H9 (cell line): ENCODE data around the gene MX1. TPM values are rescaled to one million over a fixed set of nuclear protein-coding genes. Genes with fewer than 3 reads are reported as not detected.

ENCODE experiments used
- DNase-seq: peaks from one replicate; pipeline ENCODE4 v3.0.0-alpha.2; 2017
- H2AFZ ChIP-seq: one replicate; pipeline ENCODE4 v1.6.1; 2013; ENCODE audit warnings: mild to moderate bottlenecking, low read length, control low read depth, moderate library complexity
- H2AK5ac ChIP-seq: 2 replicates; pipeline ENCODE4 v1.6.1; 2013; ENCODE audit warnings: low read length, control low read depth, mixed read lengths; ENCODE audit not compliant: insufficient read length
- H2BK120ac ChIP-seq: one replicate; pipeline ENCODE4 v1.6.1; 2013; ENCODE audit warnings: low read depth, mild to moderate bottlenecking, low read length, control low read depth, inconsistent platforms; ENCODE audit not compliant: poor library complexity, severe bottlenecking
- H2BK12ac ChIP-seq: 2 replicates; pipeline ENCODE4 v1.6.1; 2013; ENCODE audit warnings: low read length, control low read depth, mixed read lengths, low read depth; ENCODE audit not compliant: insufficient read length
- H2BK15ac ChIP-seq: 2 replicates; pipeline ENCODE4 v1.6.1; 2013; ENCODE audit warnings: low read depth, low read length, control low read depth
- H2BK20ac ChIP-seq: one replicate; pipeline ENCODE4 v1.6.1; 2013; ENCODE audit warnings: low read depth, mild to moderate bottlenecking, low read length, control low read depth, inconsistent platforms; ENCODE audit not compliant: poor library complexity, severe bottlenecking
- H2BK5ac ChIP-seq: 2 replicates; pipeline ENCODE4 v1.6.1; 2013; ENCODE audit warnings: low read length, control low read depth, mixed read lengths; ENCODE audit not compliant: insufficient read length
- H3K14ac ChIP-seq: 2 replicates; pipeline ENCODE4 v1.6.1; 2013; ENCODE audit warnings: low read length, control low read depth; ENCODE audit not compliant: insufficient read depth
- H3K18ac ChIP-seq: 2 replicates; pipeline ENCODE4 v1.6.1; 2013; ENCODE audit warnings: low read depth, mild to moderate bottlenecking, mixed read lengths, low read length, control low read depth; ENCODE audit not compliant: insufficient read length
- H3K23ac ChIP-seq: 2 replicates; pipeline ENCODE4 v1.6.1; 2013; ENCODE audit warnings: low read length, control low read depth, mixed read lengths, low read depth; ENCODE audit not compliant: insufficient read length
- H3K23me2 ChIP-seq: 2 replicates; pipeline ENCODE4 v1.6.1; 2013; ENCODE audit warnings: low read depth, mild to moderate bottlenecking, mixed read lengths, low read length, control low read depth; ENCODE audit not compliant: insufficient read length, poor library complexity, severe bottlenecking
- H3K27ac ChIP-seq: 2 replicates; pipeline ENCODE4 v1.5.1; 2013; ENCODE audit warnings: low read length, control low read depth, mixed read lengths, low read depth; ENCODE audit not compliant: insufficient read length
- H3K27me3 ChIP-seq: 2 replicates; pipeline ENCODE4 v1.6.1; 2013; ENCODE audit warnings: low read length, control low read depth, inconsistent platforms; ENCODE audit not compliant: insufficient read depth
- H3K4ac ChIP-seq: 2 replicates; pipeline ENCODE4 v1.6.1; 2013; ENCODE audit warnings: low read depth, mild to moderate bottlenecking, control low read depth, inconsistent platforms, low read length, moderate library complexity
- H3K4me1 ChIP-seq: 2 replicates; pipeline ENCODE4 v1.6.1; 2013; ENCODE audit warnings: low read length, control low read depth, inconsistent platforms; ENCODE audit not compliant: insufficient read depth
- H3K4me2 ChIP-seq: 2 replicates; pipeline ENCODE4 v1.6.1; 2013; ENCODE audit warnings: low read length, control low read depth, mixed read lengths; ENCODE audit not compliant: insufficient read length, insufficient read depth
- H3K56ac ChIP-seq: 2 replicates; pipeline ENCODE4 v1.6.1; 2013; ENCODE audit warnings: low read depth, mild to moderate bottlenecking, mixed read lengths, low read length, control low read depth; ENCODE audit not compliant: insufficient read length
- H3K79me1 ChIP-seq: 2 replicates; pipeline ENCODE4 v1.6.1; 2013; ENCODE audit warnings: low read depth, mild to moderate bottlenecking, moderate library complexity, low read length, control low read depth, inconsistent platforms; ENCODE audit not compliant: insufficient read depth, poor library complexity, severe bottlenecking
- H3K79me2 ChIP-seq: 2 replicates; pipeline ENCODE4 v1.6.1; 2013; ENCODE audit warnings: low read length, control low read depth, inconsistent platforms; ENCODE audit not compliant: insufficient read depth
- H3K9ac ChIP-seq: 2 replicates; pipeline ENCODE4 v1.6.1; 2013; ENCODE audit warnings: low read length, control low read depth, mixed read lengths; ENCODE audit not compliant: insufficient read length; ENCODE audit errors: extremely low read depth
- H3K9me3 ChIP-seq: one replicate; pipeline ENCODE4 v1.6.1; 2013; ENCODE audit warnings: low read depth, low read length, inconsistent platforms; ENCODE audit not compliant: control insufficient read depth
- H3T11ph ChIP-seq: one replicate; pipeline ENCODE4 v1.6.1; 2013; ENCODE audit warnings: mild to moderate bottlenecking, low read length, control low read depth, inconsistent platforms
- H4K20me1 ChIP-seq: one replicate; pipeline ENCODE4 v1.6.1; 2013; ENCODE audit not compliant: control insufficient read depth, insufficient read length, insufficient read depth
- H4K5ac ChIP-seq: 2 replicates; pipeline ENCODE4 v1.6.1; 2013; ENCODE audit warnings: low read depth, mild to moderate bottlenecking, mixed read lengths, low read length, control low read depth; ENCODE audit not compliant: insufficient read length
- H4K8ac ChIP-seq: replicated peaks from 2 replicates; pipeline ENCODE4 v1.6.1; 2013; ENCODE audit warnings: low read length, control low read depth, mixed read lengths, low read depth; ENCODE audit not compliant: insufficient read length
- H4K91ac ChIP-seq: 2 replicates; pipeline ENCODE4 v1.6.1; 2013; ENCODE audit warnings: low read depth, mild to moderate bottlenecking, moderate library complexity, mixed read lengths, low read length, control low read depth; ENCODE audit not compliant: insufficient read length
- H3K27ac Mint-ChIP-seq, 3 experiments: 2 replicates in 2 of 3; 3 replicates in 1 of 3; pipeline ENCODE4 v1.8.0; 2020 to 2021; ENCODE audit warnings: mixed read lengths in 3 of 3, mild to moderate bottlenecking in 1 of 3, moderate library complexity in 1 of 3
- H3K27me3 Mint-ChIP-seq: 2 replicates; pipeline ENCODE4 v1.8.0; 2021; ENCODE audit warnings: low read depth, mild to moderate bottlenecking, moderate library complexity, mixed read lengths
- H3K36me3 Mint-ChIP-seq, 3 experiments: 2 replicates in 2 of 3; 3 replicates in 1 of 3; pipeline ENCODE4 v1.8.0; 2020 to 2021; ENCODE audit warnings: low read depth in 3 of 3, mixed read lengths in 3 of 3; ENCODE audit not compliant: insufficient read depth in 1 of 3
- H3K4me1 Mint-ChIP-seq, 2 experiments: 2 replicates each; pipeline ENCODE4 v1.8.0; 2020; ENCODE audit warnings: mixed read lengths in 2 of 2
- H3K4me3 Mint-ChIP-seq, 2 experiments: 2 replicates in 1 of 2; 3 replicates in 1 of 2; pipeline ENCODE4 v1.8.0; 2020 to 2021; ENCODE audit warnings: mild to moderate bottlenecking in 2 of 2, mixed read lengths in 2 of 2, moderate library complexity in 1 of 2
- H3K9me3 Mint-ChIP-seq, 2 experiments: 2 replicates in 1 of 2; 3 replicates in 1 of 2; pipeline ENCODE4 v1.8.0; 2020; ENCODE audit warnings: mild to moderate bottlenecking in 2 of 2, mixed read lengths in 2 of 2, moderate library complexity in 1 of 2
- WGBS: extraction: QIAGEN DNeasy Blood & Tissue Kit; methylation state at CpG from one replicate; pipeline ENCODE4 v1.1.7; 2013; ENCODE audit warnings: missing lambda C conversion rate, low lambda C conversion rate, mixed read lengths; ENCODE audit not compliant: insufficient read length; ENCODE audit errors: extremely low coverage; 5-methylcytosine and 5-hydroxymethylcytosine counted together
- total RNA-seq: library from RNA; stranded (reverse); gene quantifications from 2 replicates; pipeline ENCODE4 v1.2.1, GENCODE V29; 2021
- TF ChIP-seq, protein P1 (sequence below): fragments of 200-600 bp; sonication (generic); conservative IDR thresholded peaks from 3 replicates; pipeline ENCODE4 v1.8.0; 2021; ENCODE audit warnings: antibody characterized with exemption, mild to moderate bottlenecking

Gene MX1
- total RNA-seq, 1 experiment from 2014 or later = 6.3 TPM

DNA sequence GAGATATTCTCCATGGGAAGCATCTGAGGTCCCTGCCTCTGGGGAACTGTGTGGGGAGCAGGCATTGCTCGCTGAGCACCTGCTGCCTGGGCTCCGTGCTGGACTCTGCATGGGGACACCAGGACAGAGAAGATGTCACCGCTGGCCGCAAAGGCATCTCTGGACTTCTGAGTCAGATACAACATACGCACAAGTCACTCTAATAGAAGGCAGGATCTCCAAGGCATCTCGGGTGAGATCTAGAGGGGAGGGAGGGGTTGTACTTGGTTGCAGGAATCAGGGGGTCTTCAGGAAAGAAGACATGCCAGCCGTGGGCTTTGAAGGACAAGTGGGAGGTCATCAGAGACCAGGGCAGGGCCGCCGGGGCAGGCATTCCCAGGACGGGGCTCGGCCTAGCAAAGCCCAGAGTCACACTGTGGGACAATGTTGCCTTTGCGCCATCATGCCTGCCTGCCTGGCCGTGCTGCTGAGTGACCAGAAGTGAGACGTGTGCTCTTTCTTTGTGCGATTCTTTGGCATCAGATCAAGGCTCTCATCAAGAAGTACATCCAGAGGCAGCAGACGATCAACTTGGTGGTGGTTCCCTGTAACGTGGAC, 35.9 kb upstream of the MX1 start:
- no peak overlapping the region for H3K18ac ChIP-seq
- H3K23ac ChIP-seq = no peak overlapping the region
- no peak for DNase-seq
- H3K27me3 ChIP-seq = no peaks in the 10 kb centered on the region
- H4K8ac ChIP-seq = no peak overlapping the region
- WGBS = no CpG with 5 or more reads among the region's 17 CpGs
- H4K91ac ChIP-seq = no peak overlapping the region
- H2BK20ac ChIP-seq = no peak overlapping the region
- no peak overlapping the region for H2BK5ac ChIP-seq
- no peak overlapping the region for H3K56ac ChIP-seq
- H3K14ac ChIP-seq = no peak overlapping the region
- H3K9ac ChIP-seq = no peak overlapping the region
- H3K4me2 ChIP-seq = no peak overlapping the region
- TF ChIP-seq, protein P1, sequence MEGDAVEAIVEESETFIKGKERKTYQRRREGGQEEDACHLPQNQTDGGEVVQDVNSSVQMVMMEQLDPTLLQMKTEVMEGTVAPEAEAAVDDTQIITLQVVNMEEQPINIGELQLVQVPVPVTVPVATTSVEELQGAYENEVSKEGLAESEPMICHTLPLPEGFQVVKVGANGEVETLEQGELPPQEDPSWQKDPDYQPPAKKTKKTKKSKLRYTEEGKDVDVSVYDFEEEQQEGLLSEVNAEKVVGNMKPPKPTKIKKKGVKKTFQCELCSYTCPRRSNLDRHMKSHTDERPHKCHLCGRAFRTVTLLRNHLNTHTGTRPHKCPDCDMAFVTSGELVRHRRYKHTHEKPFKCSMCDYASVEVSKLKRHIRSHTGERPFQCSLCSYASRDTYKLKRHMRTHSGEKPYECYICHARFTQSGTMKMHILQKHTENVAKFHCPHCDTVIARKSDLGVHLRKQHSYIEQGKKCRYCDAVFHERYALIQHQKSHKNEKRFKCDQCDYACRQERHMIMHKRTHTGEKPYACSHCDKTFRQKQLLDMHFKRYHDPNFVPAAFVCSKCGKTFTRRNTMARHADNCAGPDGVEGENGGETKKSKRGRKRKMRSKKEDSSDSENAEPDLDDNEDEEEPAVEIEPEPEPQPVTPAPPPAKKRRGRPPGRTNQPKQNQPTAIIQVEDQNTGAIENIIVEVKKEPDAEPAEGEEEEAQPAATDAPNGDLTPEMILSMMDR = no peak
- no peak overlapping the region; a peak in 1 of 7 replicates for H3K27ac Mint-ChIP-seq
- H2AFZ ChIP-seq = no peak overlapping the region
- no peak overlapping the region for H2BK15ac ChIP-seq
- no peak overlapping the region for H3K27ac ChIP-seq
- H4K5ac ChIP-seq = no peak overlapping the region
- no peak overlapping the region for H3T11ph ChIP-seq
- H3K4me3 Mint-ChIP-seq = no peak overlapping the region
- no peaks in the 10 kb centered on the region for H3K4me1 ChIP-seq
- no peaks in the 10 kb centered on the region for H4K20me1 ChIP-seq
- H2AK5ac ChIP-seq = no peak overlapping the region
- H3K9me3 Mint-ChIP-seq = peaks cover 0 to 6% of the 10 kb centered on the region in 2 experiments; a peak in 1 of 5 replicates
- H3K9me3 ChIP-seq = no peaks in the 10 kb centered on the region
- H3K4me1 Mint-ChIP-seq = peaks cover 3 to 6% of the 10 kb centered on the region in 2 experiments
- no peak overlapping the region for H3K4ac ChIP-seq
- H3K27me3 Mint-ChIP-seq = peaks cover 2% of the 10 kb centered on the region
- no peak overlapping the region for H2BK120ac ChIP-seq
- no peaks in the 10 kb centered on the region for H3K23me2 ChIP-seq
- H3K36me3 Mint-ChIP-seq = peaks cover 0 to 7% (median 0%) of the 10 kb centered on the region in 3 experiments; a peak in 2 of 7 replicates
- no peak overlapping the region for H2BK12ac ChIP-seq
- H3K79me1 ChIP-seq = no peaks in the 10 kb centered on the region
- no peaks in the 10 kb centered on the region for H3K79me2 ChIP-seq
